Hepatocyte (in vitro differentiated cells): ENCODE measurements around the gene NUBP1.

Experiments
- EZH2 ChIP-seq: fragments of 200-600 bp; sonication (generic); IDR thresholded peaks from 2 replicates; pipeline ENCODE4 v1.6.1; 2016; ENCODE audit warnings: antibody characterized with exemption, mild to moderate bottlenecking, borderline replicate concordance
- EZH2phosphoT487 ChIP-seq: fragments of 200-600 bp; sonication (generic); IDR thresholded peaks from one replicate; pipeline ENCODE4 v1.6.1; 2018; ENCODE audit warnings: antibody characterized with exemption, mild to moderate bottlenecking, low read depth, moderate library complexity; ENCODE audit not compliant: unreplicated experiment, severe bottlenecking
- TF ChIP-seq, protein P1 (sequence below): fragments of 200-600 bp; sonication (generic); IDR thresholded peaks from 2 replicates; pipeline ENCODE4 v1.5.1; 2016; ENCODE audit warnings: antibody characterized with exemption, mild to moderate bottlenecking; ENCODE audit not compliant: poor library complexity

DNA sequence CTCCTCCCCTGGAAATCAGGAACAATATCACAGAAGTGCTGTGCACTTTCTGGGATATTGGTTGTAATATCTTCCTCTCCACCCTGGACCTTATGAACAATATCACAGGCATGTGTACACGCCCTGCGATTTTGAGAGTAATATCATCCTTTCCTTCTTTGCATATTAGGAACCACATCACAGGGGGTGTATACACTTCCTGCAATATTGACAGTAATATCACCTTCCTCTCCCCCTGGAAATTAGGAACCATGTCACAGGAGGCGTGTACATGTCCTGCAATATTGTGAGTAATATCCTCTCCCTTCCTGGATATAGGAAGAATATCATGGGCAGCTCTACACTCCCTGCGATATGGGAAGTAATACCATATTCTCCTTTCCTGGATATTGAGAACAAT, 34.7 kb upstream of the NUBP1 start:
- TF ChIP-seq, protein P1, sequence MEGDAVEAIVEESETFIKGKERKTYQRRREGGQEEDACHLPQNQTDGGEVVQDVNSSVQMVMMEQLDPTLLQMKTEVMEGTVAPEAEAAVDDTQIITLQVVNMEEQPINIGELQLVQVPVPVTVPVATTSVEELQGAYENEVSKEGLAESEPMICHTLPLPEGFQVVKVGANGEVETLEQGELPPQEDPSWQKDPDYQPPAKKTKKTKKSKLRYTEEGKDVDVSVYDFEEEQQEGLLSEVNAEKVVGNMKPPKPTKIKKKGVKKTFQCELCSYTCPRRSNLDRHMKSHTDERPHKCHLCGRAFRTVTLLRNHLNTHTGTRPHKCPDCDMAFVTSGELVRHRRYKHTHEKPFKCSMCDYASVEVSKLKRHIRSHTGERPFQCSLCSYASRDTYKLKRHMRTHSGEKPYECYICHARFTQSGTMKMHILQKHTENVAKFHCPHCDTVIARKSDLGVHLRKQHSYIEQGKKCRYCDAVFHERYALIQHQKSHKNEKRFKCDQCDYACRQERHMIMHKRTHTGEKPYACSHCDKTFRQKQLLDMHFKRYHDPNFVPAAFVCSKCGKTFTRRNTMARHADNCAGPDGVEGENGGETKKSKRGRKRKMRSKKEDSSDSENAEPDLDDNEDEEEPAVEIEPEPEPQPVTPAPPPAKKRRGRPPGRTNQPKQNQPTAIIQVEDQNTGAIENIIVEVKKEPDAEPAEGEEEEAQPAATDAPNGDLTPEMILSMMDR = no peak
- TF ChIP-seq EZH2 (no peak), EZH2phosphoT487 (no peak)
